Sigmoid colon (tissue), 3 donors: ENCODE measurements around the gene CHST2.

Source experiments
- CTCF ChIP-seq, 4 experiments: fragments of 450-650 bp in 3 of 4; fragments of 200-600 bp in 1 of 4; IDR thresholded peaks; one replicate each; pipeline ENCODE4 v1.5.1; 2016 to 2019; ENCODE audit warnings: antibody characterized with exemption in 4 of 4, mild to moderate bottlenecking in 3 of 4, moderate library complexity in 2 of 4
- POLR2A ChIP-seq, 2 donors: fragments of 450-650 bp; IDR thresholded peaks; one replicate each; pipeline ENCODE4 v1.6.1; 2016; ENCODE audit warnings: antibody characterized with exemption in 2 of 2, mild to moderate bottlenecking in 2 of 2, moderate library complexity in 2 of 2

- no peak for TF ChIP-seq POLR2A (IDR thresholded peaks at IDR 0.05)
- TF ChIP-seq CTCF (IDR thresholded peaks at IDR 0.05): no peak
Observed at GRCh38 chr3:143088835-143089234, 30.7 kb upstream of the CHST2 start.
